ENCODE measurements around the gene ARAP3.
A peak's percentile ranks its signal among the peaks of the same experiment; 100 is the strongest.

DNA sequence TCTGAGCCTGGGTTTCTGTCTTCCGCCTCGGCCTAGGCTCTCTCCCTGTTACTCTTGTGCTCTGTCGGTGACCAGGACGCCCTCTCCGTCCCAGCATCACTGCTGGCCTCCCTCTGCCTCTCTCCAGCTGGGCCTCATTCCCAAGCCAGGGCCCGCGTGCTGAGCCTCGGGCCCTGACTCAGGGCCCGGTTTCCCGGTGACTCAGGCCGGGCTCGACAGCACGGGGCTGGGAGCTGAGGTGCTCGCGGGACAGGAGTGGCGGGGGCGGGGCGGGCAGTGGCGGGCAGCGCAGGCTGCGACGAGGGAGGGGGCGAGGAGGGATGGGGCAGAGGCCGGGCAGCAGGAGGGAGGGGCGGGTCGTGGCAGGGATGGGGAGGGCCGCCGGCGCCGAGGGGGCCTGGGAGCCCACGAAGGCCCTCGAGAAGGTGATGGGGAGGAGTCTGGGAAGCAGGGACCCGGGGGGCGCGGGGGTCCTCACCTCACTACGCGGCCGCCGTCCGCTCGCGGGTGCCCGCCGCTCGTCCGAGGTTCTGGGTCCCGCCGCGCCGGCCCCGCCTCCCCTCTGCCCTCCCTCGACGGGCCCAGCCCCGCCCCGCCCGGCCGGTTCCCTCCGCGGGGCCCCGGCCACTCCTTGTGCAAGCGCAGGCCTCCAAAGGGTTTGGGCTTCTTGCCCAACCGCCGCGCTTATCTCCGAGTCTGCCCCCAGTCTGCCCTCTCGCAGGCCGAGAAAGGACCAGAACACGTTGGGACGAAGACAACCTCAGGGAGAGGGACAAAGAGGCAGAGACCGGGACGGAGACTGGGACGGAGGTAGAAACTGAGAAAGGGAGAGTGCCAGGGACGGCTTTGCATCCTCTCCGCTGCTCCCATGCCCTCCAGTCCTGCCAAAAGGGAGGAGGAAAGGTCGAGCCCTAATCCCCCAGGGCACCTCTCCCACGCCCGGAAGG lies at the start of gene ARAP3:
- peak; percentile 71 for TF ChIP-seq GATA2 (IDR thresholded peaks at IDR 0.05; ENCODE audit: low read depth, low read length)
- no peak for TF ChIP-seq GATA3 (IDR thresholded peaks at IDR 0.05; ENCODE audit: low read depth, low read length)

Measured in SH-SY5Y (cell line).